SHP77 (cell line): ENCODE measurements around the gene PTGDR2.
"Not testable (repeated sequence)": the region's sequence is repeated elsewhere in the genome, so short reads cannot be mapped to it uniquely, and the experiment has no call there.

Source experiments
- DNase-seq, 2 experiments: peaks; one replicate each; lab custom pipeline; 2025; lab: John Stamatoyannopoulos, UW

The PTGDR2 gene

DNA sequence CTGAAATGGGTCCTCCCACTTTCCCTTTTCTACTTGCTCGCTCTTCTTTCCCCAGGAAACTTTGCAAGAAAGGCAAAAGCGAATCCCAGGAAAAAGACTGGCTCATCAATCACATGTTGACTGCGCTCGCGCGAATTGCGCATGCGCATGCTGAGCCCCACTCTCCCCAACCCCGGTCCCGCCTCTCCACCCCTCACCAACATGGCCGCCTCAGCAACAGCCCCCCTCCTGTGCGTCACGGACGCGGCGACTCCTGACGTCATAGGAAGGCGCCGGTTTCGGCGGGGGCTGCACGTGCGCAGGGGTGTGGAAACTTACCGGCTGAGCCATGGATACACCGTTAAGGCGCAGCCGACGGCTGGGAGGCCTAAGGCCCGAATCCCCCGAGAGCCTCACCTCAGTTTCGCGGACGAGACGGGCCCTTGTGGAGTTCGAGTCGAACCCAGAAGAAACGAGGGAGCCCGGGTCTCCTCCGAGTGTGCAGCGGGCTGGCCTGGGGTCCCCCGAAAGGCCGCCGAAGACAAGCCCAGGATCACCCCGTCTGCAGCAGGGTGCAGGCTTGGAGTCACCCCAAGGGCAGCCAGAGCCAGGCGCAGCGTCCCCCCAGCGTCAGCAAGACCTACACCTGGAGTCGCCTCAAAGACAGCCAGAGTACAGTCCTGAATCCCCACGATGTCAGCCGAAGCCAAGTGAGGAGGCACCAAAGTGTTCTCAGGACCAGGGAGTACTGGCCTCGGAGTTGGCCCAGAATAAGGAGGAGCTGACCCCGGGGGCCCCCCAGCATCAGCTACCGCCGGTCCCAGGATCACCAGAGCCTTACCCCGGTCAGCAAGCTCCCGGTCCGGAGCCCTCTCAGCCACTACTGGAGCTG, 13.7 kb downstream of the PTGDR2 start, which contains the start of gene CCDC86:
Gene CCDC86 (plus strand): TSS at position 317 of the 871 bp plus-strand sequence. CDS start 12 bp downstream, at position 329.
- DNase-seq, result peak; percentile 57 to 59

DNA sequence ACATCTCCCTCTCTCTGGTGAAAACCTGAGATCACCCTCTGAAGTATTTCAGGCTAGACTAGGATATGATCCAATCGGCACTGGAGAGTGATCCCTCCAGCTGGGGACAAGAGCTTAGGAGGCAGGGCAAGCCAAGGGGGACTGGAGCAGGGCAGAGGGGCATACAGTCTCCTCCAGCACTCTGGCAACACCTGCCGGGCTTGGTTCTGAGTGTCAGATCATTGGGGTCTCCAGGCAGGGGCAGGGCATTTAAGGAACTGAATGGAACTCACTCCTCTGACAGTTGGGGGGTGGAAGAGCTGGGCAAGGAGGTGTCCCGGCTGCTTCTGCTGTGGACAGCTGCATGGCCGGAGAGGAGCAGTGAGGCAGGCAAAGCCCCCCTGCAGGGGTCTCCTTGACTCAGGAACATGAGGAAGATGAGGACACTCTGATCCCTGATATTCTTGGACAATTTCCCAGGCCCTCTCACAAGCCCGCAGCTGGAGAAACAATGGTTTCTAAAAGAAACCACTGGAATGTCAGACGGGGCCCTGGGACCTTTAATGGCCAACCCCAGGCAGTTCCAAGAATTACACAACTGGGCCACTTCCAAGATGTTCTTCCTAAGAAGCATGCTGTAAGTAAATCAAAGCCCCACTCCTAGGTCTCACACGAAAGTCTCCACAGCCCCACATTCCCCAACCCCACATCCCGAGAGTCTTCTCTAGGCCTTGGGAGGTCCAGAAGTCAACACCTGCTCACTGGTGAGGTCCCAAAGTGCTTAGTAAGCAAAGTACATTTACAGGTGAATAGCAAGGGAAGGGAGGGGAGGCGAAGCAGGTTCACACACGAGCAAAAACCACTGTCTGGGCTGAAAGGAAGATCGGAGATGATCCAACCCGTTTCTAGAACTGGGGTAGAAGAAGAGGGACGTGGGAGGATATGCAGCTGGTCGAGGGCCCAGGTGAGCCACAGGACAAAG, 15.0 kb downstream of the PTGDR2 start:
- no peak for DNase-seq

DNA sequence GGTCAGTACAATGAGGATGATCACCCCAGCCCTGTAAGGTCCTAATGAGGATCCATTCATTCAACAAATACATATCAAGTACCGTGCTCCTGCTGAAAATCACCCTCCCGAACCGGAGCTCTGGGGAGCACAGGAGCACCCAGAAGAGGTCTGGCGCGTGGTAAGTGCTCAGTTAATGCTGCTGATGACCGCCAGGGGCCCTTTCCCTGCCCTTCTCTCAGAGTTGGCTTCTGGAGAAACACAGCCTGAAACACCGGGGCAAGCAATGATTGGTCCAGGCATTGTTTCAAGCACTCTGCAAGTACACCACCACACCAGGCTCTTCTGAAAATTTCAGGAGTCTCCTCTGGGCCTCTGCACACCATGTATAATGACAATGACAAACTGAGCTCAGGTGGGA, 17.6 kb downstream of the PTGDR2 start:
- DNase-seq, result no peak

DNA sequence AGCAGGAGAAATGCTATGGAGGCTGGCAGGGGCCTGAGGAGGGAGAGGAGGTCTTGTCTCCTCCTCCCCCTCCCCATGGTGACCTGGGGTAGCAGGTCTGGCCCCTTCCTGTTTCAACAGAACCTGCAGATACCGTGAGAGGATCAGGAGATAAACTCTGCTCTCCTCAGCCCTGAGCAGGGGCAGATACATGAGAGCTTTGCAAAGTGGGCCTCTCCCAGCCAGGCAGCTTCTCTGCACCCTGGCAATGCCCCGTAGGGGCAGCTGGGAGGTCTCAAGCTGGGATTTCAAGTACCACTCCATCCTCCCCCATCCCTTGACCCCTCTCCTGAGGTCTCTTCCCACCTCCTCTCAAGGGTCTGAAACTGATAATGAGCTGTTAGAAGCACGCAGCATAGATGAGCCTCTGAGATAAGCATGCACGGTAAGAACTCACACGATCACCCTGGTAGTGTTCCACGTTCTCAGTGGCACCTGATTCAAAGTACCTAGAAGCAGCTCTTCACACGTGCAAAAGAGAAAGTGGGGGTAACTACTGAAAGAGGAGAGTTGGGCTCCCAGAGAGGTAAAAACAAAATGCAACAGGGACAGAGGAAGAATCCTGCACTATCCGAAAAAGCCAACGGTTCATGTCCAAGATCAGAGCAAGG, 18.8 kb downstream of the PTGDR2 start:
- no peak for DNase-seq

DNA sequence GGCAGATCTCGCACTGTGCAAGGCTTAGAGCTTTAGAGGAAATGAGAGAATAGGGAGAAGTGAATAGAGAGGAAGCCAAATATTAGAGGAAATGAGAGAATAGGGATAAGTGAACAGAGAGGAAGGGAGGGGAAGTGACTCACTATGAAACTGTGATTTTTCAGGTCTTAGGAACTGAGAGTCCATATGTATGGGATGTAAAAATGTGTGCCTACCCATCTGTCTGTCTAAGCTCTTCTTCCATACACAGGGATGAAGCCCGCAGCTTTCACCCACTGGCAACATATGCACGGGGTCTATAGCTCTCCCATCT, 20.3 kb downstream of the PTGDR2 start:
- no peak for DNase-seq

DNA sequence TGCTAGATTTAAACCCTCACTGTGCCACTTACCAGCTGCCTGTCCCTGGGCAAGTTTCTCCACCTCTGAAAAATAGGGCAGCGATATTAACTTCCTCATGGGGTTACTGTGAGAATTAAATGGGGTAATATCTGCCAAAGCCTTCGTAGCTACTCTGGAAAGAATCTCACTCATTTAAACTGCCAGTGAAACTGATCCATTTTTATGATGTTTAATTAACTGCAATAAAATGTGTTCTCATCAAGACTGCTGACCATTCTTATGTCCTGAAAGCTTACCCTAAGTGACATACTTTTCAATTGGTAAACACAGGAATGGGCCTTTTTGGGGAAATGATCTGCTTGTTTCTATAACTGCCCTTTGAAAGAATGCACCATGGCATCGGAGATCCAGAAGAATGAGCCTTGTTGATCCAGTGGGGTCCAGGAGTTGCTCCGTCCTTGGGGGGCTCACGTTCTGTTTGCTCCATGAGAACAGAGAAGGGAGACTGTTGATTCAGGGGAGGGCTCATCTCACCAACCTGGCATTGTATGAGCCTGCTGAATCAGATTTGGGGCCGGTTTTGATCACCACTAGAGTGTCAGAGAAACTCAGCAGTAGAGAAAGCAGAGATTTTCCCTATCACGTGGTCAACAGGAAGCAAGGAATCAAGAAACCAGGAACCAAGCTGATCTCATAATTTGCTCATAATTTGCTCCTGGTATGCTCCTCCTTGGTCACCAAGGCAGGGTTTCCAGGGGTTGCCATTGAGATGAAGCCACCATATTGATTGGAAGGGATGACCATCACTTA, 20.8 kb downstream of the PTGDR2 start:
- no peak for DNase-seq

DNA sequence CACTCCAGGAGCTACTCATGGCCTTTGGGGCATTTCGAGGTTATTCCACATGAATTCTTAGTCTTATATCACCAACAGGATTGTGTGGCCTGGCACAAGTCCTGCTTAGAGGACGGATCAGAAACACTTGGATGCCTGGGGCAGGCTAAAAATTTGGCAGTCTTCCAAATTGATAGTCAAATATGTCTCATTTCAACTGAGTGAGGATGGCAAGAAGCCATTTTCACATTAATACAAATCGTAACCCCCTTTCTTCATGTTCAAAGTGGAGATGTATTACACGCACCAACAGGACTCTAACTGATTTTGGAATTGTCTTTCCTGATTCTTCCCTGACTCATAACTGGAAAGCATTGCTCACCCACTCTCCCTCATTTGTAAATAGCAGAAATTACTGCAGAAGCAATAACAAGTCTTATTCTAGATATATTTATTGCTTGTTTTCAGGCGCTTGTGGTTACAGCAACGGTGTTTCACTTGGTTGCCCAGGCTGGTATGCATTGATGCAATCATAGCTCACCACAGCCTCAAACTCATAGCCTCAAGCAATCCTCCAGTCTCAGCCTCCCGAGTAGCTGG, 24.2 kb downstream of the PTGDR2 start:
- DNase-seq, result no peak

DNA sequence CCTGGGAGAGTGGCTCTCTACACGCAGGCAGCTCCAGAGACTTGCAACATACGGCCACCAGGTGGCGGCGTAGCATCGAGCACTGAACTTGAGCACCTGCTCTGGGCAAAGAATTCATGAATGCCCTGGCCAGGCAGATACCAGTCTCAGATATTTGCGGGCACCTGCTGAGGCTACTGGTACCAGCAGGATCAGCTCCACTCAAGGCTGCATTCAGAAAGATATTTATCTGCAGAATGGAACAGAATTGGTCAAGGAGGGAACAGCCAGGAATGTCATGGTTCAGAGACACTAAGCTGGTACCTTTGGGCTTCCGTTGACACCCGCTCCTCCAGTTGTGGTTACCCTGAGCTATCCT, 24.6 kb downstream of the PTGDR2 start:
- peak in 1 of 2 experiments; percentile 57 for DNase-seq

DNA sequence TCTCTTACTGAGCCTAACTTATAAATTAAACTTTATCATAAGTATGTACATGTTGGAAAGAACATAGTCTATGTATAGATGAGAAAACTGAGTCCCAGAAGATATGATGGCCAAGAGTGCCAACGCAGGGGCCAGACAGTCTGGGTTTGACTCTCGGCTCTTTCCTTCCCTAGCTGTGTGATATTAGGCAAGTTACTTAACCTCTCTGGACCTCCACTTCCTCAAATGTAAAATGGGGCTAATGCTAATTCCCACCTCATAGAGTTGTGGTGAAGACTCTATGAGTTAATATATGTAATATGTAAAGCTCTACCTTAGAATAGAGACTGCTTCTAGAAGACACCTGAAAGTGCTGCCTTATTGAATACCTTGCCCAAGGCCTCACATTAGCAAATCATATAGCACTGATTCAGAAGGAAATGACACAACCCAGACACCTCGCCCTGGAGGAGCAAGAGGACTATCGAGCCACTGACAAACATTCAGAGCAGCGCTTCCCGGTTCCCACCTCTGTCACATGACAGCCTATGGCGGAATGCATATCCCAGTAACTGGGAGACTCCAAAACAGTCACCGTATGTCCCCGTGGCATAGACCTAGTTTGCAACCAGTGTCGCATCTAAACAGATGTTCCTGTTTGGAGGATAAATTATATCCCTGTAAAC, 25.1 kb downstream of the PTGDR2 start:
- no peak for DNase-seq

DNA sequence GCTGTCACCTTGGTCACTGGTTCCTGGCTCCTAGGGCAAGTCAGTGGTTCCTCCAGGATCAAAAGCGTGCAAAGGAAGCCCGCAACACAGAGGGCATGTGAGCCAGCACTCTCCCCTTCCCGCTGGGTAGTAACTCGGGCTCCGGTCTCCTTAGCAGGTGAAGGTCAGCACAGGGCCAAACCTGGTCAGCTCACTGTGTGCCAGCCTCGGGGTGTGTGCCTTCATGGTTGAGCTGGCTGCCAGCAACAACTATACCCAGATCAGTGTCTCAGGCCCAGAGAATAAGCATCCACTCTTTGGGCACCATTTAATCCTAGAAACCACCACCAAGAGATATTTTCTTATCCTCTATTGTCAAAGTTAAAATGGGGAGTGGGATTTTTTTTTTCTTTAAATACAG, 30.0 kb downstream of the PTGDR2 start:
- no peak for DNase-seq

DNA sequence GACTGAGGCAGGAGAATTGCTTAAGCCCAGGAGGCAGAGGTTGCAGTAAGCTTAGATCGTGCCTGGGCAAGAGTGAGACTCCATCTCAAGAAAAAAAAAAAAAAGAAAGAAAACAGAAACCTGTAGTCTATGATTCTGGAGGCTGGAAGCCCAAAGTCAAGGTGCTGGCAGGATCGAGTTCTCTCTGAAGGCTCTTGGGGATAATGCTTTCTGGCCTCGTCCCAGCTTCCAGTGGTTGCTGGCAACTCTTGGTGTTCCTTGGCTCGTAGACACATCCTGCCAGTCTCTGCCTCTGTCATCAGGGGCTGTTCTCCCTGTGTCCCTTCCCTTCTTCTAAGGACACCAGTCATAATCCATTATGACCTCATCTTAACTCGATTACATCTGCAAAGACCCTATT, 30.6 kb downstream of the PTGDR2 start:
- DNase-seq, result no peak

DNA sequence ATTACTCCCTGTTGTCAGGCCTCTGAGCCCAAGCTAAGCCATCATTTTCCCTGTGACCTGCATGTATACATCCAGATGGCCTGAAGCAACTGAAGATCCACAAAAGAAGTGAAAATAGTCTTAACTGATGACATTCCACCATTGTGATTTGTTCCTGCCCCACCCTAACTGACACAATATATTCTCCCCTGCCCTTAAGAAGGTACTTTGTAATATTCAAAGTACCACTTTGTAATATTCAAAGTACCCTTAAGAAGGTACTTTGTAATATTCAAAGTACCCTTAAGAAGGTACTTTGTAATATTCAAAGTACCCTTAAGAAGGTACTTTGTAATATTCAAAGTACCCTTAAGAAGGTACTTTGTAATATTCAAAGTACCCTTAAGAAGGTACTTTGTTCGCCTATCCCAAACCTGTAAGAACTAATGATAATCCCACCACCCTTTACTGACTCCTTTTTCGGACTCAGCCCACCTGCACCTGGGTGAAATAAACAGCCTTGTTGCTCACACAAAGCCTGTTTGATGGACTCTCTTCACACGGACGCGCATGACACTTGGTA, 31.9 kb downstream of the PTGDR2 start:
- DNase-seq, result not testable (repeated sequence)

DNA sequence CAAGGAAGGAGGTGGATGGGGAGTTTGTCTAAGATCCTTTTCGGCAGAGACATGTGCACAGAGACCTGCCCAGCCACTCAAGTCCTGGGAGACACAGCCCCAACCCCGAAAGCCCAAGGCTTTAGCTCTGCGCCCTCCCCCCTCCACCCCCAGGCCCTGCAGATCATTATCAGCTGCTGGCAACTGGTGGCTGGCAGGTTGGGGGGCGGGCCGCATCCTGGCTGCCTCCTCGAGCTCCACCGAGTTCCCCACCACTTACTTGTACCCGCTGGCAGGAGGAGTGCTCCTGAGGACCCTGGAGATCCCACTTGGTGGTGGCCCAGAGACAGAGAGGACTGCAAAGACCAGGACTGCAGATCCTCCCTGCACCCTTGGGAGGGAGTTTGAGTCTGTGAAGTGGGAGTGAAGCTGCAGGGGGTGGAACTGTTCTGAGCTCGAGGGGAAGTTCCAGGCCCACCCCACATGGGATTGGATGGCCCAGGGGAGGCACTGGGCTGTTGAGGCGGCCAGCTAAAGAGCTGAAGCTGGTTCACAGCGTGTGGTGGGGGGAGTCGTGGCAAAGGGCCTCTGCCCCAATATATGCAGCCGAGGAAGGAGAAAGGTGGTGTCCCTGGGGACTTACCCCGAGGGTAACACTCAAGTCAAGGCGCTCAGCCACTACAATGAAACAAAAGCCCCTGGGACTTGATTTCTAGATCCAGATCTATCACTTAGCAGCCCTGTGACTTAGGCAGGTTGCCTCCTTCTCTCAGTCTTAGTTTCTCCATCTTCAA, 33.7 kb downstream of the PTGDR2 start:
- DNase-seq, result no peak

DNA sequence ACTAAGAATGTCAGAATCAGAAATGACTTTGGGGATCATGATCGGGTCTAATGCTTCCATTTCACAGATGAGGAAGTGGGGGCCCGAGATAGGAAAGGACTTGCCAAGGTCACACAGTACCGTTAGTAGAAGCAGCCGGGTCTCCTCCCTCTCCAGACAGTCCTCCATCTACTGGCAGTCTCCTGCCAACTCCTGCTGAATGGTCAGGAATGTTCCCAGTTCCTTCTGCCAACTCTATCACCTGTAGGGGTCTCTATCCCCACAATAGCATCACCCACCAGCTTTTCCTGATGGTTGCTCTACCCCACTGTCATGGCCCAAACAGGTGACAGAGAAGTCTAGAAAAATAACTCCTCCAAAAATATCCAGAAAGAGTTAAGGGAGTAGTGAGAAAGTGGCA, 37.7 kb downstream of the PTGDR2 start:
- no peak for DNase-seq

DNA sequence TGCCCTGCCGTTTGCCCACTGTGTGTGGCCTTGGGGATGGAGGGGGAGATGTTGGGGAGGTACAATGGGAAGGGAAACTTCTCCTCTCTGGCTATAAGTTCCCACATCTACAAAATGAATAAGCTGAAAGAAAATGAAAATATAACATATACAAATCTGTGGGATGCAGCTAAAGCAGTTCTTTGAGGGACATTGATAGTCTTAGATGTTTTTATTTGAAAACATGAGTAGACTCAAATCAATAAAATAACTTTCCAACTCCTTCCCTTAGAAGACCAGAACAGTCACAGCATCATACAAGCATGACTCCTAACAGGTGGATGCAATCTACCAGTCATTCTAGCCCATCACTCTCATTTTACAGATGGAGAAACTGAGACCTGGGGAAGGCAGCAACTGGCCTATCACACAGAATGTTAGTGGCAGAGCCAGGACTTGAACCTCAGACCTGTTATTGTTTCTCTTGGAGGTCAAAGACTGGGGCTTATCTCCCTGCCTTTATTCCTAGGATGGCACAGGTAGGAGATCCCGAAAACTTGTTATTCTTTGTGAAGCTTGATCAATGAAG, 39.1 kb downstream of the PTGDR2 start:
- DNase-seq, result no peak

DNA sequence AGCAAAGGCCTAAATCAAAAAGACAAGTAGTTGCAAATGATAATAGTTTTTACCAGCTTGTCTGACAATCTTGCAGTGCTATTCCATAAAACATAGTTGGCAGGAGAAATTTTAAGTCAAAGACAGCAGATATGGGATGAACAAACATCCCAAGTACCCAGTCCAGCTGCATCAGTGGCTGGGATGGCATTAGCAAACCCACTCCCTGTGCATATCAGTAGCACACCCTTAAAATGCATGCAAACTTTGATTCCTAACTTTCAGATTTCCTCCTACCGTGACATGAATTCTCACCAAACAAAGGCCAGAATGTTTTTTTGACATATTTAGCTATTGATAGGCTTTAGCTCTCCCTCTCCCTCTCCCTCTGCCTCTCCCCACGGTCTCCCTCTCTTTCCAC, 41.6 kb downstream of the PTGDR2 start:
- no peak for DNase-seq

DNA sequence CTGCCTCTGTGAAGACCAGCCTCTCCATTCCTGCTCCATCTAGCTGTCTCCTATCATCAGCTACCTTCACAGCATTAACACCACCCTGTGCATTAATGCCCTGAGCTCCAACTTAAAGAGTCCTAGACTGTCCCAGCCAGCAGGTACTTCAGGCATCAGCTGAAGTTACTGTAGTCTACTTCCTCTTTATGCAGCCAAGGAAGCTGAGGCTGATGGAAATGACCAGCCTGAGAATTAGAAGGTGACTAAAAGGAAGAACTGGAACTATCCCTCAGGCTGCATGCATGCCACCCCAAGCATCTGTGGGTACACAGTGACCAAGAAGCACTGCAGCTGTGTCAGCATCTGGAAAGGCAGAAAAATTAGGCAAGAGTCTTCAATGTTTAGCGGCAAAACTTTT, 42.4 kb downstream of the PTGDR2 start:
- DNase-seq, result no peak

DNA sequence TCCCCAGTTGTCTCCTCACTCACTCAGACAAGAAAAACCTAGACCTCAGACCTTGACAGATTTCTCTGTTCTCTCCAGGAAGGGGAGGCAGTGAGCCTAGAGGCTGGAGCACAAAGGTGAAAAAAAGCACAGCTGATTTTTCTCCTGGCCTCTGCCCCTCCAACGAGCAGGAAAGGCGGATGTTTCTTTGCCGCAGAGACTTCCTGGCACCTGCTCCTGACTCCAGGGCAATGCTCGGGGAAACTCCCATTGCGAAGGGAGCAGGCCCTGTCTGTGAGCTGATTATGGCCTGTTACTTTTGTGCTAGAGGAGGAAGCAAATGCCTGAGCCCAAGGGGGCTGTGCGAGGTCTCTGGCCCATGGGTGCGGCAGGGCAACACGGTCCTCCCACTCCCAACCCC, 45.2 kb downstream of the PTGDR2 start:
- no peak for DNase-seq

DNA sequence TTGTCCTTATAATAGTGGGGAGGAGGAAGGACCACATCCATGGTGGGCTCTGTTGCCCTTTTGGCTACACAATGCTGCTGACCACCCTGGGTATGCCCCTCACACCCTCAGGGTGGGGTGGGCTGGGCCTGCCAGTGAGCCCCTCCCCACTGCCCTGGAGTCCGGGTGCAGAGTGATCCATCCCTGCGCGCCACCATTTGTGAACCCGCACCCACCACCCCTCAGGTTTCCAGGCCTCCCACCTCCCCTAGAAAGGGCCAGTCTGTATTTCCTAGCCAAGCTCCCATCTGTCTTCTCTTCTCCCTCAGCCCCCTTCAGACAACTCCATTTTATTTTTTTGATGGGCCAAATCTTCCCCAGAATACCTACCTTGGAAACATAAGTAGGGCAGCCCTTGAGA, 45.6 kb downstream of the PTGDR2 start:
- no peak for DNase-seq
